ENCODE results near the gene ERC1.
A peak's percentile ranks its signal among the peaks of the same experiment; 100 is the strongest.

The ERC1 gene

GRCh38 chr12:949453-950191 is 41.4 kb upstream of the ERC1 start, which contains the start of gene RAD52 (continued):
- peak; percentile 83 for TF ChIP-seq ZNF692 (tag by site-specific recombination; IDR thresholded peaks at IDR 0.05)
- 0 out of 2 replicates have a peak, but pooled peaks have one; percentile 38 for TF ChIP-seq ZNF335 (tag by site-specific recombination; conservative IDR thresholded peaks at IDR 0.05)
- TF ChIP-seq ZEB2 (tag by site-specific recombination; IDR thresholded peaks at IDR 0.05): peak; percentile 98
- no peak for TF ChIP-seq ZNF426 (tag by site-specific recombination; IDR thresholded peaks at IDR 0.05)
- TF ChIP-seq HOXC10 (CRISPR knock-in tag; IDR thresholded peaks at IDR 0.05): 0 out of 2 replicates have a peak, but pooled peaks have one; percentile 40
- TF ChIP-seq ZNF549 (tag by site-specific recombination; IDR thresholded peaks at IDR 0.05): no peak
- peak; percentile 73 for TF ChIP-seq PRDM10 (tag by site-specific recombination; IDR thresholded peaks at IDR 0.05)
- peak; percentile 87 for TF ChIP-seq KLF10 (tag by site-specific recombination; IDR thresholded peaks at IDR 0.05)
- TF ChIP-seq ZNF398 (tag by site-specific recombination; IDR thresholded peaks at IDR 0.05): peak; percentile 64
- peak; percentile 93 for TF ChIP-seq SP7 (tag by site-specific recombination; IDR thresholded peaks at IDR 0.05)
- TF ChIP-seq ZNF311 (tag by site-specific recombination; IDR thresholded peaks at IDR 0.05; ENCODE audit: borderline replicate concordance): no peak
- peak; percentile 99 for TF ChIP-seq CTCF (tag by site-specific recombination; IDR thresholded peaks at IDR 0.05)
- TF ChIP-seq ZNF629 (tag by site-specific recombination; IDR thresholded peaks at IDR 0.05): peak; percentile 90
- TF ChIP-seq KLF9 (tag by site-specific recombination; IDR thresholded peaks at IDR 0.05; ENCODE audit: low read depth): peak; percentile 95
- TF ChIP-seq ZNF639 (tag by site-specific recombination; IDR thresholded peaks at IDR 0.05): peak; percentile 95
- no peak for TF ChIP-seq ZNF155 (tag by site-specific recombination; IDR thresholded peaks at IDR 0.05)
- TF ChIP-seq HIC1 (tag by site-specific recombination; IDR thresholded peaks at IDR 0.05): no peak; the same call in 1 of the 2 replicates
- peak; percentile 96 for TF ChIP-seq ZBTB17 (tag by site-specific recombination; IDR thresholded peaks at IDR 0.05)
- TF ChIP-seq GLI4 (tag by site-specific recombination; IDR thresholded peaks at IDR 0.05): no peak
- no peak for TF ChIP-seq ZNF132 (tag by site-specific recombination; IDR thresholded peaks at IDR 0.05; ENCODE audit: borderline replicate concordance)
- peak; percentile 87 for TF ChIP-seq ZBTB10 (tag by site-specific recombination; IDR thresholded peaks at IDR 0.05)
- TF ChIP-seq ZNF660 (tag by site-specific recombination; IDR thresholded peaks at IDR 0.05): peak; percentile 97; the same call in 1 of the 2 replicates
